IPS-18c (cell line): ENCODE results near the gene IFNAR1.
"Not testable (repeated sequence)": the region's sequence is repeated elsewhere in the genome, so short reads cannot be mapped to it uniquely, and the experiment has no call there.

Experiments
- H3K4me3 ChIP-seq: 2 replicates; pipeline ENCODE4 v1.7.0; 2013; ENCODE audit warnings: low read depth, mild to moderate bottlenecking, low read length, moderate library complexity; ENCODE audit not compliant: insufficient read depth
- H3K9me3 ChIP-seq: one replicate; pipeline ENCODE4 v1.6.1; 2013; ENCODE audit warnings: mild to moderate bottlenecking, low read length, moderate library complexity; ENCODE audit not compliant: control insufficient read depth, insufficient read depth

The IFNAR1 gene

DNA sequence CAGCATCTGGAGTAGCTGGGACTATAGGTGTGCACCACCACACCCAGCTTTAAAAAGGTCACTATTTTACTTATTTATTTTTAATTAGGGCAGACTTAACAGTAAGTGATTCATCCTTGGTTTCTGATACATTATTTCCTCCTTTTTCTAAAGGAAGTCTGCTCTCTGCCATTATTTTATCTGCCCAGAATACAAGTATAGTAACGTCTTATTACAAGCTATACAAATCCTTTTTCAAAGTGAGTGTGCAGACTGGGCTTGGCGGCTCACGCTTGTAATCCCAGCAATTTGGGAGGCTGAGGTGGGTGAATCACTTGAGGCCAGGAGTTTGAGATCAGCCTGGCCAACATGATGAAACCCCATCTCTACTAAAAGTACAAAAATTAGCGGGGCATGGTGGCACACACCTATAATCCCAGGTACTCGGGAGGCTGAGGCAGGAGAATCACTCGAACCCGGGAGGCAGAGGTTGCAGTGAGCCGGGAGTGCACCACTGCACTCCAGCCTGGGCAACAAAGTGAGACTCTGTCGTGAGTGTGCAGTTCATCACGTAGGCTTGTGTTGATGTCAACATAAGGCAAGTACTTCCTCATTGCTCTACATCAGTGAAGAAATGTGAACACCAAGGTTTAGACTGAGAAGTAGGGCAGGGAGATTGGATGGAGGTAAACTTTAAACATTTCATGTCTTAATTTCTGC lies 39.3 kb downstream of the IFNAR1 start:
- H3K4me3 ChIP-seq, result not testable (repeated sequence)
- peaks cover 12% of the 10 kb centered on the region for H3K9me3 ChIP-seq

DNA sequence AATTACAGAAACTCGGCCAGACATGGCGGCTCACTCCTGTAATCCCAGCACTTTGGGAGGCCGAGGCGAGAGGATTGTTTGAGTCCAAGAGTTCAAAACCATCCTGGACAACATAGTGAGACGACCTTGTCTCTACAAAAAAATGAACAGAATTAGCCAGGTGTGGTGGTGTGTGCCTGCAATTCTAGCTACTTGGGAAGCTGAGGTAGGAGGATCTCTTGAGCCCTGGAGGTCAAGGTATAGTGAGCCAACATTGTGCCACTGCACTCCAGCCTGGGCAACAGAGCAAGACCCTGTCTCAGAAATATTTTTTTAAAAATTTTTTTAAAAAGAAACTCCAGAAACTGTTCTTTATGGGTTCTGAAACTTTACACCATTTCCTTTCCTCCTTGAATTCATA lies 40.1 kb downstream of the IFNAR1 start:
- H3K4me3 ChIP-seq, result no peak overlapping the region
- H3K9me3 ChIP-seq, result peaks cover 12% of the 10 kb centered on the region

DNA sequence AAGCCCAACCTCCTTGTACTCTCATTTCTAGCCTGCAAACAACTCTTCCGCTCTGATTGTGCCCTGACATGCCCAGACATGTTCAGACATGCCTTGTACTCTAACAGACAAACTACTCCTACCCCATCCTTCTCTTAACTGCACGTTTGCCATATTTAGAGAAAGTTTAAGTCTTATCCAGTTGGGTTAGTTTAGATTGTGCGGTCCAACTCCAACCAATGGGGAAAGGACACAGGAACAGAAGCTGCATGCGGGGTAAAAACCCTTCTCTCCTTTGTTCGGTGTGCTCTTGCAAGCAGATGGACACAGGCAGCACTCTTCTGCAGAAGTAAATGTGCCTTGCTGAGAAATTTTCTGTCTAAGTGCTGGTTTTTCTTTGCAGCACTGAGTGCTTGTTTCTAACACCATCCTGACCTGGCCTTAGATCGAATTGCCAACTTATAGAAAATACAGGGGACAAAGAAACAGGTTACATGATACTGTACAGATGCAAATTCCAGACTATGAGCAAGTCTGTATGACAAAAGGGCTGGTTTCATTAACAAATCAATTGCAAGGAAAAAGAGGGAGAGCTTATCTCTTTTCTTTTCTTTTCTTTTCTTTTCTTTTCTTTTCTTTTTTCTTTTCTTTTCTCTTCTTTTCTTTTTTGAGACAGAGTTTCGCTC lies 42.7 kb downstream of the IFNAR1 start:
- Histone ChIP-seq H3K9me3 (peaks cover 12% of the 10 kb centered on the region), H3K4me3 (no peak overlapping the region)

DNA sequence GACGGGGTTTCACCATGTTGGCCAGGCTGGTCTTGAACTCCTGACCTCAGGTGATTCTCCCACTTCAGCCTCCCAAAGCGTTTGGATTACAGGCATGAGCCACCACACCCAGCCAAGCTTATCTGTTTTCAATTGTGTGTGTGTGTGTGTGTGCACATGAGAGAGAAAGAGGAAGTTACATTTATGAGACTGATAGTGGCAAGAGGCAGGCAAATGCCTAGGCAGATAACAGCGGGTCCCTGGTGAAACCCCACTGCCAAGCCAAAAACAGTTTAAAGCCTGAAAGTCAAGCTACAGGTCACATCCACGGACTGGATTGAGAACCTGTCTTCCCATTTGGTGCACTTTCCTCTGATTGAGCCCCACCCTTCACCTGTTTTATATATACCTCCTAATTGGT lies 43.4 kb downstream of the IFNAR1 start:
- H3K4me3 ChIP-seq, result no peak overlapping the region
- peaks cover 12% of the 10 kb centered on the region for H3K9me3 ChIP-seq

DNA sequence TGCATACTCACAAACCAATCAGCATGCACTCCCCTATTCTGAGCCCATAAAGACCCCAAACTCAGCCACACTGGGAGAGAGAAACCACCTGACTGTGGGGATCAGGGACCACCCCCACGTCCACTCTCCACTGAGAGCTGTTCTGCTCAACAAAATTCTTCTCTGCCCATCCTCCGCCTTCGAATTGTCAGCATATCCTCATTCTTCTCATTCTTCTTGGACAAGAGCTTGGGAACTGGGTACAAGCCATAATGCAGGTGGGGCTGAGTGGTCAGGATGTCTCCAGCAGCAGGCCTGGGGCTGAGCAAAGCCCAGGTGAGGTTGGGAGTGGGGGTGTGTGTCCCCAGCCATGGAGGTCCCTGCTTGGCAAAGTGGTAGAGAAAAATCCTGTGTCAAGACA lies 43.8 kb downstream of the IFNAR1 start:
- Histone ChIP-seq H3K9me3 (peaks cover 12% of the 10 kb centered on the region), H3K4me3 (no peak overlapping the region)

DNA sequence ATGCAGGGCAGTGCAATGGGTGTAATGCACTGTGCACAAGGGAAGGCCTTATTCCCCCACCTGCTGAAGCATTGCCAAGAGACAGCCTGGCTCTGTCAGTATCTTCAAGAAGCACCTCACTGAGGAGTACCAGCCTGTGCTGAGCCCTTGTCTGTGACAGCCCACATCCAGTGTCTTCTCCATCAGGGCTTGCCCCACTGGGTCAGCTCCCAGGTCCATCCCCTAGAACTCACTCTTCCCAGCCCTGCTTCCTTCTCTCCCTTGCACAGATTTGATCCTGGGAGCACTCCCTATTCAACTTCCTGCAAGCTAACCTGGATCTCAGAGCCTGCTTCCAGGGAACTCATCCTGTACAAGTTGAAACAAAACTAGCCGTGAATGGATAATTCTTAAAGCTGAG lies 44.8 kb downstream of the IFNAR1 start:
- Histone ChIP-seq H3K4me3 (no peak overlapping the region), H3K9me3 (peaks cover 12% of the 10 kb centered on the region)

DNA sequence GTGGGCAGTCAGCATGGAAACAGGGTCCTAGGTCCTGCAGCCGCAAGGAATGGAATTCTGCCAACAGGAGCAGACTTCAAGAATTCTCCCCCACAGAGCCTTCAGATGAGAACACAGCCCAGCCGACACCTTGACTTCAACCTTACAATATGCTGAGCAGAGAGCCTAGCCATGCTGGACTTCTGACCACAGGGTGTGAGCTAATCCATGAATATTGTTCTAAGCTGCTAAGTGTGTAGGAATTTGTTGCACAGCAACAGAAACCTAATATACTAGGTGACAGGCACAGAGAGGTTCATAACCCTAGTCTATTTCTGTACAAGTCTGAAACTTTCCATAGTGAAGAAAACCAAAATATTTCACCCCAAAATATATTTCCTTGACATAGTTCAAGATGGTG lies 45.5 kb downstream of the IFNAR1 start:
- peaks cover 12% of the 10 kb centered on the region for H3K9me3 ChIP-seq
- H3K4me3 ChIP-seq, result no peak overlapping the region

DNA sequence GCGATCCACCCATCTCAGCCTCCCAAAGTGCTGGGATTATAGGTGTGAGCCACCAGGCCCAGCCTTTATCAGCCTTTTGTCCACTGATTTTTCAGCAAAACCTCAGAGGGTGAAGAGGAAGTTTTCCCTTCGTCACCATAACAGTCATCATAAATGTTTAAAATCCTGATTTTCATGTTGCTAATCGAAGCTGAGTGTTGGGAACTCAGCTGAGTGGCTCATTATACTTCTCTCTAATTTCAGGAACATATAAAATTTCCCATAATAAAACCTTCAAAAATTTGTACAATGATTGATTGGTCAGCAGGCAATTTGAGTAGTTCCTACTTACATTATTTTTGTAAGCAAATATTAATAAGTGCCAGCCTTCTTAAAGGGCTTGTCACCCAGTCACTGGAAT lies 46.6 kb downstream of the IFNAR1 start:
- no peak overlapping the region for H3K4me3 ChIP-seq
- peaks cover 10% of the 10 kb centered on the region for H3K9me3 ChIP-seq

DNA sequence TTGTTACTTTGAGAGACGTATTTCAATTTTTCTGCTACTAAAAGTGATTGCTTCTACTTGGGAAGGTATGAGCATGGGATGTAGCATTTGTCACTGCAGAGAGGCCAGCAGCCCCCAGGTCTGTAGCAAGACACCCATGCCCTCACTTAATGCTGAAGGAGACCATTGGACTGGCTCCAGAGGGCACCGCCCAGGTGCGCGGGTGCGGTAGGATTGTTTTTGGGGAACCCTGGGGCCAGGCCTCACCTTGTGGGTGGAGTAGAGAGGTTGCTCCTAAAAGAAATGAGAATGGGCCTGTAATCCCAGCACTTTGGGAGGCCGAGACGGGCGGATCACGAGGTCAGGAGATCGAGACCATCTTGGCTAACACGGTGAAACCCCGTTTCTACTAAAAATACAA lies 47.8 kb downstream of the IFNAR1 start:
- no peaks in the 10 kb centered on the region for H3K9me3 ChIP-seq
- H3K4me3 ChIP-seq, result no peak overlapping the region

DNA sequence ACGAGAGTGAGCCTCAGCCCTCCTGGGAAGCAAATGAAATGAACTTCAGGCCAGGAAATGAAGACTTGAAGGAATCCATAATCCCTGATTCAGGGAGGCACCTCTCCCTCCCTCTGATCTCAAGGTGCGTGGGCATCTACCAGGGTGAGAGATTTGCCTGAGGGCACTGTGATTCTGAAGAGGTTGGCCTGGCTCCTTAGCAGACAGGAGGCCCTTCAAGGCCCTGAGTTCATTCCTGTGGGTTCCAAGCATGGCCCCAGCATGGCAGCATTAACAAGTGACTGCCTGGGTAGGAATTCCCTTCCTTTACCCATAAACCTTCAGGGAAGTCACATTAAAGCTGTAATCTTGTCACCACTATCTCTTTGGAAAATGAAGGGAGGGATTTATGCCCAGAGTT lies 48.7 kb downstream of the IFNAR1 start:
- H3K9me3 ChIP-seq, result no peaks in the 10 kb centered on the region
- no peak overlapping the region for H3K4me3 ChIP-seq

DNA sequence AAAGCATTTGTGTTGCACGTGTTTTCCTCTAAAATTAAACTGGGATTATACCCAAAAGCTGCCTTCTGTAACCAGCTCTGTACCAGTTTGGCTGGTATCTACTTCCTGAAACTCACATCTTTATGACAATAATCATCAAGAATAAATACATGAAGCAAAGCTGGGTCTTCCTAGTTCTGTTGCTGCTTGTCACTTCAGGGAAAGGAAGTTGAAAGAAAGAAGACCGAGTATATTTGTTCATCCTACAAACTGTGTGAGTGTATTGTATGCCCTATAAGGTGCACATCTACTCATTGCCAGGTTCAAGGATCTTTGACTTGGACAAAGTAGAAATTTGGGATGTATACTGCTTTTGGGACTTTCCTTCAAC lies 49.3 kb downstream of the IFNAR1 start:
- Histone ChIP-seq H3K9me3 (no peaks in the 10 kb centered on the region), H3K4me3 (no peak overlapping the region)

DNA sequence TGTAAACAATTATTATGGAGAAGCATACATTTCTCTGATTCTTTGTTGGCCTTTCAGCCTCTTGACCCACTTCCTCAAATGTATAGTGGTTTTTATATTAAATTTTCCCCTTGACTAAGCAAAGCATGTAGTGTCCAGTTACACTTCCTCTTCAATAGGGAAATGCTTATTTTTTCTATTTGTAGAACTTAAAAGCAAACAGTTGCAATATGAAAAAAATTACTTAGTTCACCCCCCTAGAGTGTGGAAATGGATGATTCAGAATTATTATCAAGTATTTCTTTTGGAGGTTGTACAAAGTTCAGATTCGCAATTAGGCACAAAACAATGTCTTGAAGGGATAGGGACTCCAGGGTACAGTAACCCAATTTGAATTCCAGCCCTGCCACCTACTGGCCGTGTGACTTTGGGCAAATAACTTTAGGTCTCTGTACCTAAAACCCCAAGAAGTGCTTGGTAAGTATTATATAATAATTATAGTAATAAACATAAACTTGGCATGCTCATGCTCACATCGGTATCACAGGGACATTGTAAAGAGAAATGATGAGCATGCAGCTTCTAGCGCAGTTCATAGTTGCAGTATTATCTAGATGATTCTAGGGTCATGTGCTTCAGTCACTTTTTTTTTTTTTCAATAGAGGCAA lies 49.8 kb downstream of the IFNAR1 start:
- Histone ChIP-seq H3K4me3 (no peak overlapping the region), H3K9me3 (no peaks in the 10 kb centered on the region)

DNA sequence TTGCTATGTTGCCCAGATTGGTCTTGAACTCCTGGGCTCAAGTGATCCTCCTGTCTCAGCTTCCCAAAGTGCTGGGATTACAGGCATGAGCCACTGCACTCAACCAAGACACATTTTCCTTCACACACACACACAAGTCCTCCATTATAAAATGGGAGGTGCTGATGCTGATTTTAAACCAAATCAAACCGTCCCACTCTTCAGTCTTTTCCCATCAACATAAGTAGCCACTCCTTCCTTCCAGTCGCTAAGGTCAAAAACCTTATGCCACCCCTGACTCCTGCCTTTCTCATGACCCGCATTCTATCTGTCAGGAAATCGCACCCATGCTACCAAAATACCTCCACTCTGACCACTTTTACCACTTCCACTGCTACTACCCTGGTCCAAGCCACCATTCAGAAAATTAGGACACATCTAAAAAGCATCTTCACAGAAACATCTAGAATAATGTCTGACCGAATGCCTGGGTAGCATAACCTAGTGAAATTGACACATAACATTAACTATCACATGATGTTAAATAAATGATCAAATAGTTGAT lies 50.4 kb downstream of the IFNAR1 start:
- Histone ChIP-seq H3K4me3 (no peak overlapping the region), H3K9me3 (no peaks in the 10 kb centered on the region)

DNA sequence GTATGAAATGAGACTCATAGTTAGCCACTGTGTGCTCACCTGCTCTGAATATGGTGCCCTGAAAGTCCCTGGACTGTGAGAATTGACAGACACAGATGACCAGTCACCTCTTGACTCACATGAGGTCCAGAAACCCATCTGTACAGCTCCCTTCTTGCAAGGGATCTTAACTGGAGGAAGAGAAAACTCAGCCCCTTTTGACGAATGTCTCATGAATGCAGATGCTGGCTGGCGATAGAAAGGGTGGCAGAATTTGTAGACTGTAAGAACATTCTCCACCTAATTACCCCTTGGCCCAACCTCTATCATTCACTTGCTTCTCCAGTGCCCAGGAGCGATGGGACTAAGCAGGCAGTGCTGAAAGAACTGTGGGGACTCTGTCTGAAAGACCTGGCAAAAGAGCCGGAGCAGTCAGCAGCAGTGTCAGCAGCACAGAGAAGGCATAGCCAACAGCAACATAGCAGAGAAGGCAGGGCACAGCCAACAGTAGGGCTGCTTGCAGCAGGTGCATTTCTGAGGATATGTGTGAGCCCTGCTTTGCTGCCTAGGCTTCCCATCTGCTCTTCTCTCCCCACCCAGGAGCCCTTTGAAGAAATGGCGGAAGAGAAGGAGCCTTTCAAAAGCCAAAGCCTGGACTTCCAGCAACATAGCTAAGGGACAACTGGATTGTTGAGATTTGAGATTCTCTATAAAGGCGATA lies 52.6 kb downstream of the IFNAR1 start:
- H3K4me3 ChIP-seq, result no peak overlapping the region
- H3K9me3 ChIP-seq, result no peaks in the 10 kb centered on the region

DNA sequence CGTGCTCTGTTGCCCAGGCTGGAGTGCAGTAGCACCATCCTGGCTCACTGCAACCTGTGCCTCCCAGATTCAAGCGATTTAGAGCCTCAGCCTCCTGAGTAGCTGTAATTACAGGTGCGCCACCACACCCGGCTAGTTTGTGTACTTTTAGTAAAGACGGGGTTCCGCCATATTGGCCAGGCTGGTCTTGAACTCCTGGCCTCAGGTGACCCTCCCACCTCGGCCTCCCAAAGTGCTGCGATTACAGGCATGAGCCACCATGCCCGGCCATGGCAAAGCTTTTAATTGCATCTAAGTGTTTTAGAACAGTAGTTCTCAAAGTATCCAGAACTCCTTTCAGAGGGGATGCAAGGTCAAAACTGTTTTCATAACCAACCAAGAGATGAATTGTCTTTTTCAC lies 53.3 kb downstream of the IFNAR1 start:
- no peaks in the 10 kb centered on the region for H3K9me3 ChIP-seq
- no peak overlapping the region for H3K4me3 ChIP-seq

DNA sequence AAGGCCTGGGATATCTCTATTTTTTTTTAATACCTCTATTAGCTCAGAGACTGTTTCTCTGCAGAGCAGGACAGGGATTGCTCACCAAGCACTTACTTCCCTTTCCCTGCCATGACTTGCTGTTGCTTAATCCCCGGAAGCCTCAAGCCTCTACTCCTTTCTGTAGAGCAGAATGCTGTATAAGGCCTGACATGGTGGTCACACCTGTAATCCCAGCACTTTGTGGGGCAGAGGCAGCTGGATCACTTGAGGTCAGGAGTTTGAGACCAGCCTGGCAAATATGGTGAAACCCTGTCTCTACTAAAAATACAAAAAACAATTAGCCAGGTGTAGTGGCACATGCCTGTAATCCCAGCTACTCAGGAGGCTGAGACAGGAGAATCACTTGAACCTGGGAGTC lies 55.2 kb downstream of the IFNAR1 start:
- not testable (repeated sequence) for H3K4me3 ChIP-seq, H3K9me3 ChIP-seq

DNA sequence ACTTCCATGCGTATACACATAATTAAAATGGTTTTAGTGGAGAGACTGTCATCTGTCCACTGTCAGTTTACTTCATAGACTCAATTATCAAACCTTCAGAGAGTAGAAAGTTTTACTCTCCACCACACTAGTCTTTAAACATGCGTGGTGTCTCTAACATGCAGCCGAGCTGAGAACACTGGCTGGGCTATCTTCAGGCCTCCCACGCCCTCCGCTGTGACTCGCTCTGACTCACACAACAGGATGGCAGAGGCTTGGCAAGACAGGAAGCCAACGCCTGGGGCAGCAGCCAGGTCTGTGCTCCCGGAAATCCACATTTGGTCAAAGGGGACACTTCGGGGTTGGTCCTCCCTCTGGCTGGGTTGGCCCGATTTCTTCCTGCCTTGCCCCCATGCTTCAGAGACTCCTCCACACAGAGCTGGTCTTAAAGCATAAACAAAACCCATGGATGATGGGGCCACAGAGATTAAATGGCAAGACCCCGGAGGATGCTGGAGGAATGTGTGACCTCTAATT lies 55.8 kb downstream of the IFNAR1 start:
- H3K4me3 ChIP-seq, result no peak overlapping the region
- no peaks in the 10 kb centered on the region for H3K9me3 ChIP-seq
